HK-2 (cell line): Measurements from ENCODE around the gene SCML2.
"Not testable (repeated sequence)": the region's sequence is repeated elsewhere in the genome, so short reads cannot be mapped to it uniquely, and the experiment has no call there.

Experiments
- DNase-seq: peaks from one replicate; pipeline ENCODE4 v3.0.0-alpha.2; 2018; ENCODE audit not compliant: unreplicated experiment

The SCML2 gene

DNA sequence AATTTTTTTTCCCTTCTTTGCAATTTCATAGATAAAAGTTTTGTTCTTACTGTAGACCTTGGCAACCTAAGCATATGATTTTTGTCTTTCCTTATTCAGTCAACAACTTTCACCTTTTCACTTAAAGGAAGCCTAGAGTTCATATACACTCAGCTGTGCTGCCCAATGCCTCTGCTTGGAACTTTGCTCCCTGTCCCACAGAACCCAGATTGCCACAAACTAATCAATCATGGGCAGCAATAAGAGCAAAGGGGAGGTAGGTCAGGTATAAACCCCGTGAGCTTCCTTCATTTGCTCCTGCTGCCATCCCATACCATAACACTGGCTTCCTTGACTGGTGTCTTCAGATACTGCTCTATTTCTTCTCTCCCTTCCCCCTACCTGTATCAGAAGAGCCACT is 82.8 kb downstream of the SCML2 start:
- DNase-seq = no peak

DNA sequence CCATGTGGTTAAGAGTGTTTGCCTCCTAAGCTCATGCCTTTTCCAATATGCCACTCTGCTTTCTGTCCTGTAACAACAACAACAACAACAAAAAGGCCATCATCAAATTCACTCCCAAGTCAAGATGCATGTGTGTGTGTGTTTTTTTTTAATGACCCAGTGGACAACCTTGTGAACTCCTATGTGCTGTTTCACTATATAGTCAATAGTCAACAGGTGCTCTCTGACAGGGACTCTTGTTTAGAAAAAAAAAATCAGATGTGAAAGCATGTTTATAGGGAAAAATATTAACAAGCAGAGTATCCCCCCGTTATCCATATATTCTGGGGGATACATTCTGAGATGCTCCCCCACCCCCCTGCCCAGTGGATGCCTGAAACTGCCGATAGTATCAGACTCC is 83.2 kb downstream of the SCML2 start:
- DNase-seq = no peak

DNA sequence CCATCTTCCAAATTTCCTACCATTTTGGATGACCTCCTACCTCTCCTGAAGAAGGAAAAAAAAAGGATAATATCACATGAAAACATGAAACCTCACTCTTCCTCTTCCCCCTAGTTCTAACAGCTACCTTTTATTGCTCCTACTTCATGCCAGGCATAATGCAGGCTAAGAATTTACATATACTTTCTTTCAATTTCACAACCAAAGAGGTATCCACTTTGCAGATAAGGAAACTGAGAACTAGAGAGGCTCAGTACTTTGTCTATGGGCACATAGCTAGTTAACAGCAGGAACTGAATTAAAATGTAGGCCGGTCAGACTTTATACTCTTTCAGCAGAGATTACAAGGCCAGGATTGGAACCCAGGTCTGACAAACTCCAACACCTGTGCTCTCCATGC is 99.4 kb downstream of the SCML2 start:
- no peak for DNase-seq

DNA sequence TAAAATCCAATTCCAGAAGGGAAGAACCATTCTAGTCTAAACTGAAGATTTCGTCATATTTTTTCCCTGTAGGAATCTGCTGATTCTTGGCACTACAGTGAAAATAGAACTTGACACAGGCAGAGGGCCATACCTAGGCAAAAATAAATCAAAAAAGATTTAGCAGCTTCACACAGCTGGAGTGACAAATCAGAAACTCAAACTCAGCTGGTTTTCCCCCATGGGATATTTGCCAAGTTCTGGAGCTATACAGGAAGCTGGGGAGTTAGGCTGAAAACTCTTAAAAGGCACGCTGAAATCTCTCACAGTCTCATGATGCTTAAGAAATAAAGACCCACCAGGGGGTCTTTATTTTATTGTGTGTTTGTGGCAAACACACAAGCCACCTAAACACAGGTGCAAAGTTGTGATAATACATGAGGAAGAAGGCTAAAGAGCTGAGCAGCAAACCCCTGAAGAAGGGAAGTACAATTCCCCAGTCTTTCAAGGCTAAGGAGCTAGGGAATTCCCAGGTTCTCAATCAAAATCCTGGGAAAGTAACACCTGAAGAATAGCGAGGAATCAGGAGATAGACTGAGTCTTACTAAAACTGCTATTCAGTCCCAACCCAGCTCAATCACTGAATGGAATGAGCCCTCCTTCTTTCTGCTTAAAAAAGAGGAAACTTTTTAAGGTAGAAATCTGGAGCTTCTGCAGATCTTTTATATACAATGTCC is 101.7 kb downstream of the SCML2 start:
- no peak for DNase-seq

DNA sequence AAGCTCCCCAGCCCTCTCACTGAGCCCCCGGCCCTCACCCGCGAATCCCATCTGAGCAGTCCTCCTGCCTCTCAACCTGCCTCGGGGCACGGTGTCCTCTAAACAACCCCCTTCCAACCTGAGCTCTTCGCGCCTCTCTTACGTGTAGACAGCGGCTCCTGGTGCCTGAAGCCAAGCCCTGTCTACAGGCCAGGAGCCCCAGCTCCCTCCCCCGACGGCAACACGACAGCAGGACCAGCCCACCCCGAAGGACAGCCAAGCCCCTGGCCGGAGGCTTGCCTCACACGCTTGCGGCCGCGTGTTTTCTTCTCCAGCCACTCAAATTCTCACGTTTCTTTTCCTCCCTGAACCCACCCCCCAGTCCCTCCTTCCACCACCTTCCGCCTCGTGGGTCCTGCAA is 124.8 kb downstream of the SCML2 start:
- not testable (repeated sequence) for DNase-seq

DNA sequence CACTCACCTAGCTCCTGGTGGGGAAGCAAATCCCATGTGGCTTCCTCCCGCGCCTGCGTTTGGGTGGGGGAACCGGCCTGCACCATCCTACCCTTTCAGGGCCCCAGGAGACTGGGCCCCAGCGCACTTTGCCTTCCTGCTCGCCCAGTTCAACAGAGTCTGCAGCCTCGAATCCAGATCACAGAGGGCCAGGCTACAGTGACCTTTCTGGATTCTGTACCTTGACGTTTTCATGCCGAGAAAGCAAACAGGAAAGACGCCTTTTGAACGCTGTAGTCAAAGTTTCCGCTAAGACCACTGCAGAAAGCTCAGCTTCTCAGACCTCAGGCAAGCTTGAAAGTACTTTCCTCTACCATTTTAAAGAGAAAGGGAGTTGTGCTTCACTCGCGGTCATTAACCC is 126.4 kb downstream of the SCML2 start:
- no peak for DNase-seq

DNA sequence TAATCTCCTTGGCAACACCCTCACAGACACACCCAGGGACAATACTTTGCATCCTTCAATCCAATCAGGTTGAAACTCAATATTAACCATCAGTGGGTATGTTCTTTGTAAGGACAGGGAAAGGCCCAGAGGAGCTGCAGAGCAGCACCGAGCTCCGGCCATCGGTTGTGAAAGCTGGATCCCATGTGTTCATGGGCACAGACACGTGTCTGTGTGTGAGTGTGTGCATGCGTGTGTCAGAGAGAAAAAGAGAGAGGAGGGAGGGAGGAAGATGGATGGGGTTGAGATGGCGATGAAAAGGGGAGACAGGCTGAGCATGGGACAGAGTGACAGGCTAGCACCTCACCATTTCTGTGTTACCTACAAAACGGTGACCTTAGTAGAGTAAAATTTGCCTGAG is 127.0 kb downstream of the SCML2 start:
- DNase-seq = no peak

DNA sequence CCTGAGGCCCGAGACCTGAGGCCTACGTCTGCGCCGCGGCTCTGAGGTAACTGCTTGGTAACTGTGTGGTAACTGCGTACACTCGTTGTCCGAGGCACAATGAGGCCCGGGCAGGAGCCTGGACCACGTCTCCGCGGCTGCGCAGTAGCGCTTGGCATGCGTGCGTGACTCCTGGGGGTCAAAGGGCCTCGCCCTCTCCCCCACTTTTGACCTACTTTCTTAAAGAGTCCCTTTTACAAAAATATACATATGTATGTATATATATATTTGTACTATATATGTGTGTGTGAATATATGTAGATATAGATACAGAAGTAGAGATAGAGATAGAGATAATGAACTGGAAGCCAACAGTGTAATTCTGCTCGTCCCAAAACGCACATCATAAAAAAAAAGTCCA is 133.7 kb downstream of the SCML2 start, which contains the start of gene BEND2:
BEND2 (minus strand) TSS at position 101 of the 400 bp plus-strand sequence. CDS start 136 bp downstream, outside the sequence.
- DNase-seq = no peak

DNA sequence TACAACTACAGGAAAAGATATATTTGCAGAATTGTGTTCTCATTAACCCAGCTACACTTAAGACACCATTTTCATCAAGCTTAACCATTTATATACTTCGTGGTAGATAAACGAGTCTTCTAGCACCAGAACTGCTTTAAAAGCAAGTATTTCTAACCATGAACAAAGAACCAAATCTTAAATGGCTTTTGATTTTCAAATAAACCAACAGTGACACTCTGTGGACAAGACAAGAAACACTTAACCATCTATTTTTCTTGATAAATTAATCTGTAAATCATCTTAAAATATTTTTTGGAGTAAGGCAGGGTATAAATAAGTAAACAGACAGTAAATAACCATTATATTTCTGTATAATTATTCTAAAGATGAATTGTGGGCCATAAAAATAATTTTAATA is 144.0 kb downstream of the SCML2 start:
- DNase-seq = no peak

DNA sequence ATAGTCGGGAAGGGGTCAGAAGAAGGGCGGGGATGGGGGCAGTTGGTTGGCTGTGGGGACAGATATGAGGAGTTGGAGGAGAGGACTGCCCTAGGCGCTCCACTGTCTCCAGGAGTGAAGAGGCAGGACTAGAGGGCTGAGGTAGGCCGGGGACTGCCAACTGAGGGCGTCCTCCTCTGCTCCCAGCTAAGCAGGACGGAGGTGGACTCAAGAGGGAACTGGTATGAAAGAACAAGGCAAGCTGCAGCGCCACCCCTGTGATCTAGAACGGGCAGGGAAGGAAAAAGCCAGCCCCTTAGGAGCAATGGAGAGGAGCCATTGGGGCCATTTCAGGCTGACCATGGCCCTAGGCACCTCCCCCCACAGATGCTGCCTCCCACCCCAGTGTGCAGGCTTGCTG is 147.8 kb downstream of the SCML2 start:
- DNase-seq = no peak

DNA sequence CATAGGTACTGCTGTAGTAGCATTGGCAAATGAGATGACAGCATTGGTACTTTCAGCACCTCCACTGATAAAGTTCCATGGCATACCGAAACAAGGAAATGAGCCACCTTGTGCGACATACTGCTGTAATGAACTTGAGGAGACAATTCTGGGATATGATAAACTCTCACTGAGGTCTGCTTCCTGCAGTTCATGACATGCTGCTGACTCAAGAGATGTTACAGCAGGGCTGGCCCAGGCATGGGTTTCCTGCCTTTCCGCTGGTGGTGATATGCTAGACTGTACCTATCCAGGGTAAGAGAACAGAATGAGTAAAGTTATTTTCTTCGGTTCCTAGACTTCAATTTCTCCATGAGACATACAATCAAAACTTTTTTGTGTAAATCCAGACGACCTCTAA is 150.9 kb downstream of the SCML2 start:
- no peak for DNase-seq

DNA sequence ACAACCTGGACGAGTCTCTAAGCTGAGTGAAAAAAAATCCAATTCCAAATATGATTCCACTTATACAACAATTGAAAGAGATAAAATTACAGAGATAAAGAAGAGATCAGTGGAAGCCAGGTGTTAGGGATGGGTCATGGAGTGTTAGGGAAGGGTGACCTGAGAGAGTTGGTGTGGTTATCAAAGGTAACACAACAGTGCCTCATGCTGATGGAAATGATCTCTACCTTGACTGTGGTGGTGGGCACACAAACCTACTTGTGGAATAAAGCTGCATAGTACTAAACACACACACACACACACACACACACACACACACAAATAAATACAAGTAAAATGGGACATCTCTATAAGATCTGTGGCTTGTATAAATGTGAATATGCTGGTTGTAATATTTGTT is 159.8 kb downstream of the SCML2 start:
- no peak for DNase-seq
